ENCODE measurements around the gene STRIP2. TPM values are rescaled to one million over a fixed set of nuclear protein-coding genes. Genes with fewer than 3 reads are reported as not detected.
"Not testable (repeated sequence)": the region's sequence is repeated elsewhere in the genome, so short reads cannot be mapped to it uniquely, and the experiment has no call there.

Gene STRIP2
- total and polyA plus RNA-seq, 2 donors (not counting 1 experiment from before 2014, with no cell fraction given), result 0.21 to 0.79 TPM

- no peaks in the 10 kb centered on the region for H3K79me2 ChIP-seq (ENCODE audit: control insufficient read depth, insufficient read depth, low read length)
- CTCF ChIA-PET, result interaction anchor here (1.6 kb wide), 1 partner anchor 31 kb away, joined by 4 read pairs; no protein-coding TSS in a partner anchor
- peaks cover 0 to 1% (median 0%) of the 10 kb centered on the region in 3 donors for H3K9me3 ChIP-seq (ENCODE audit: control extremely low read depth in 1 of 3, control insufficient read depth in 2 of 3, insufficient read depth in 1 of 3, low read length in 2 of 3)
- WGBS (ENCODE audit: insufficient coverage), result 100% methylated on average over 1 of the region's 3 CpGs
- no peak for DNase-seq
- H3K4me3 ChIP-seq (ENCODE audit: control extremely low read depth in 1 of 5, extremely low read depth in 1 of 5, insufficient read depth in 1 of 5, low read depth in 2 of 5, low read length in 4 of 5), result no peak overlapping the region
- H3K9ac ChIP-seq (ENCODE audit: low read length), result no peak overlapping the region
- H3K27me3 ChIP-seq (replicated peaks in 1 of 4; ENCODE audit: control extremely low read depth in 1 of 4, control insufficient read depth in 3 of 4, insufficient read depth in 4 of 4, low read length in 3 of 4), result peaks cover 0 to 15% (median 10%) of the 10 kb centered on the region in 4 experiments
- H3K27ac Mint-ChIP-seq, result no peak overlapping the region
- no peak for ATAC-seq (ENCODE audit: low read depth)
- no peaks in the 10 kb centered on the region for H3K9me3 Mint-ChIP-seq (ENCODE audit: insufficient read depth)
- peaks cover 15% of the 10 kb centered on the region for H3K27me3 Mint-ChIP-seq
- H3K4me2 ChIP-seq (replicated peaks; ENCODE audit: low read depth, low read length, poor library complexity, severe bottlenecking), result no peak overlapping the region
- H3K4me1 Mint-ChIP-seq, result peaks cover 4% of the 10 kb centered on the region
- no peaks in the 10 kb centered on the region for H4K20me1 ChIP-seq (ENCODE audit: control insufficient read depth, insufficient read depth, low read length, poor library complexity, severe bottlenecking)
- no peak overlapping the region for H3K27ac ChIP-seq (ENCODE audit: low read length in 2 of 2)
- TF ChIP-seq CTCF (IDR thresholded peaks at IDR 0.05) (peak; percentile 9), EZH2 (IDR thresholded peaks at IDR 0.05; ENCODE audit: borderline replicate concordance, insufficient read depth, low read depth, low read length, poor library complexity, severe bottlenecking) (no peak)
- intact Hi-C loops (cut with micrococcal nuclease), result loop anchor here (5.0 kb wide), 1 partner anchor 32 kb away; no protein-coding TSS in a partner anchor
- H3K4me3 Mint-ChIP-seq, result no peak overlapping the region
- H3K4me1 ChIP-seq (ENCODE audit: control insufficient read depth in 2 of 2, insufficient read depth in 2 of 2, low read length in 2 of 2), result peaks cover 2 to 4% of the 10 kb centered on the region in 2 donors
- H3K36me3 ChIP-seq (replicated peaks in 1 of 2; ENCODE audit: control extremely low read depth in 1 of 2, control insufficient read depth in 1 of 2, extremely low read depth in 1 of 2, insufficient read depth in 2 of 2, low read length in 1 of 2), result no peaks in the 10 kb centered on the region
- H2AFZ ChIP-seq (ENCODE audit: insufficient read depth, low read depth, low read length, poor library complexity, severe bottlenecking), result no peak overlapping the region
- POLR2A ChIA-PET, result no interaction called here
These were observed 5.9 kb downstream of the STRIP2 start for GRCh38 chr7:129439963-129440625.

- H3K9ac ChIP-seq (ENCODE audit: low read length), result no peak overlapping the region
- CTCF ChIA-PET, result no interaction called here
- peaks cover under 1% of the 10 kb centered on the region for H3K9me3 Mint-ChIP-seq (ENCODE audit: insufficient read depth)
- no peak overlapping the region for H3K4me3 Mint-ChIP-seq
- POLR2A ChIA-PET, result interaction anchor here (0.6 kb wide), 1 partner anchor 115 kb away, joined by 3 read pairs; no protein-coding TSS in a partner anchor
- no peak for ATAC-seq (ENCODE audit: low read depth)
- no peak for DNase-seq
- H4K20me1 ChIP-seq (ENCODE audit: control insufficient read depth, insufficient read depth, low read length, poor library complexity, severe bottlenecking), result no peaks in the 10 kb centered on the region
- intact Hi-C loops (cut with micrococcal nuclease), result no loop called here
- TF ChIP-seq CTCF (IDR thresholded peaks at IDR 0.05) (no peak), EZH2 (IDR thresholded peaks at IDR 0.05; ENCODE audit: borderline replicate concordance, insufficient read depth, low read depth, low read length, poor library complexity, severe bottlenecking) (no peak)
- H3K27ac Mint-ChIP-seq, result no peak overlapping the region
- H3K27ac ChIP-seq (ENCODE audit: low read length in 2 of 2), result no peak overlapping the region
- no peaks in the 10 kb centered on the region for H3K4me1 ChIP-seq (ENCODE audit: control insufficient read depth in 2 of 2, insufficient read depth in 2 of 2, low read length in 2 of 2)
- no peaks in the 10 kb centered on the region for H3K27me3 ChIP-seq (replicated peaks in 1 of 4; ENCODE audit: control extremely low read depth in 1 of 4, control insufficient read depth in 3 of 4, insufficient read depth in 4 of 4, low read length in 3 of 4)
- no peaks in the 10 kb centered on the region for H3K4me1 Mint-ChIP-seq
- H3K36me3 ChIP-seq (replicated peaks in 1 of 2; ENCODE audit: control extremely low read depth in 1 of 2, control insufficient read depth in 1 of 2, extremely low read depth in 1 of 2, insufficient read depth in 2 of 2, low read length in 1 of 2), result no peaks in the 10 kb centered on the region
- peaks cover 0 to 2% (median 0%) of the 10 kb centered on the region in 3 donors for H3K9me3 ChIP-seq (ENCODE audit: control extremely low read depth in 1 of 3, control insufficient read depth in 2 of 3, insufficient read depth in 1 of 3, low read length in 2 of 3)
- H3K4me3 ChIP-seq (ENCODE audit: control extremely low read depth in 1 of 5, extremely low read depth in 1 of 5, insufficient read depth in 1 of 5, low read depth in 2 of 5, low read length in 4 of 5), result no peak overlapping the region
- no peaks in the 10 kb centered on the region for H3K27me3 Mint-ChIP-seq
- 33% methylated on average over 2 of the region's 2 CpGs for WGBS (ENCODE audit: insufficient coverage)
- H3K4me2 ChIP-seq (replicated peaks; ENCODE audit: low read depth, low read length, poor library complexity, severe bottlenecking), result no peak overlapping the region
- H3K79me2 ChIP-seq (ENCODE audit: control insufficient read depth, insufficient read depth, low read length), result no peaks in the 10 kb centered on the region
- no peak overlapping the region for H2AFZ ChIP-seq (ENCODE audit: insufficient read depth, low read depth, low read length, poor library complexity, severe bottlenecking)
These were observed 9.4 kb downstream of the STRIP2 start for GRCh38 chr7:129443612-129444011.

GRCh38 chr7:129444776-129445175 is 10.5 kb downstream of the STRIP2 start:
- CTCF ChIA-PET; H3K27ac ChIP-seq (ENCODE audit: low read length in 2 of 2); H3K4me3 ChIP-seq (ENCODE audit: control extremely low read depth in 1 of 5, extremely low read depth in 1 of 5, insufficient read depth in 1 of 5, low read depth in 2 of 5, low read length in 4 of 5); H3K9me3 Mint-ChIP-seq (ENCODE audit: insufficient read depth); H2AFZ ChIP-seq (ENCODE audit: insufficient read depth, low read depth, low read length, poor library complexity, severe bottlenecking); ATAC-seq (ENCODE audit: low read depth); H3K27me3 ChIP-seq (replicated peaks in 1 of 4; ENCODE audit: control extremely low read depth in 1 of 4, control insufficient read depth in 3 of 4, insufficient read depth in 4 of 4, low read length in 3 of 4); H3K9ac ChIP-seq (ENCODE audit: low read length); H3K4me2 ChIP-seq (replicated peaks; ENCODE audit: low read depth, low read length, poor library complexity, severe bottlenecking); H3K79me2 ChIP-seq (ENCODE audit: control insufficient read depth, insufficient read depth, low read length); intact Hi-C loops (cut with micrococcal nuclease); H3K27me3 Mint-ChIP-seq; H3K4me3 Mint-ChIP-seq; H3K36me3 ChIP-seq (replicated peaks in 1 of 2; ENCODE audit: control extremely low read depth in 1 of 2, control insufficient read depth in 1 of 2, extremely low read depth in 1 of 2, insufficient read depth in 2 of 2, low read length in 1 of 2); POLR2A ChIA-PET; DNase-seq; H3K9me3 ChIP-seq (ENCODE audit: control extremely low read depth in 1 of 3, control insufficient read depth in 2 of 3, insufficient read depth in 1 of 3, low read length in 2 of 3); H3K4me1 ChIP-seq (ENCODE audit: control insufficient read depth in 2 of 2, insufficient read depth in 2 of 2, low read length in 2 of 2); H3K4me1 Mint-ChIP-seq; H3K27ac Mint-ChIP-seq; H4K20me1 ChIP-seq (ENCODE audit: control insufficient read depth, insufficient read depth, low read length, poor library complexity, severe bottlenecking): not testable (repeated sequence)
- WGBS (ENCODE audit: insufficient coverage), result no CpG with 5 or more reads among the region's 5 CpGs
